Measurements from ENCODE around the gene ATP6V0C.

ATP6V0C gene

DNA sequence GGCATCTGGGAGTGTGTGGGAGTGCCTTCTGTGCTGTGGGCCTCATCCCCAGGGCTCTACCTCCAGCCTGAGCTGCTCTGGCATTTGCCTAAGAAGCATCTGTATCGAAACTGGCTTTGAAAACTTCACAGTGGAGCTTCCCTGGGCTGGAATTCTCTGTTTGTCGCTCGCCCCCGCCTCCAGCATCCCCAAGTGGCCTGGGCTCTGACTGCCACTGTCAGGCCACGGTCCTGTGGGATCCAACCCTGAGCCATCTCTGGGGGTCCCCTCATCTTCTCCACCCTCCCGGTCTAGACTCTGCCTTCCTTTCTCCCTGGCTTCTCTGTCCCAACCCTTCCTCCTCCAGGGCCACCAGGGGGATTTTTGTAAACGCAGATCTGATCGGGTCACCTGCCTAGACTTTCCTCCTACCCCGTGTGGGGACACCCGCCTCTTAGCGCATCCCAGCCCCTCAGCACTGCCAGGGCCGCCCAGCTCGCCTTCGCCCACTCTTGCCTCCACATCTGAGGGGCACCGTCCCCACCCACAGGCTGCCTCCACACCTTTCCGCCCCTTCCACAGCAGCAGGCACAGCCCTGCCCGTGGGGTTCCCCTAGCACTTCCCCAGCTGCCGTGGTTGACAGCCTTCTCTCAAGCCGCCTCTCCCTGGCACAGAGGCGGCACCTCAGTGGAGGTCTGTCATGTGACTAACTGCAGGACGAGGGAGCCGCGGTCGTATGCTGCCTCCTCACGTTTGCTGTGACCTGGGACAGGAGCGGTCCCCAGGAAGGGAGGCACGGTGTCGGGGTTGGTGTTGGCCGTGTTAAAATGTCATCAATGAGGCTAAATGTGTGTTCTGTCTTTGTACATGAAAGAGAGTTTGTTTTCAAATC lies 26.9 kb upstream of the ATP6V0C start:
- H3K27me3 ChIP-seq (ENCODE audit: insufficient read depth, low read length) = no peaks in the 10 kb centered on the region
- no peaks in the 10 kb centered on the region for H3K9me3 ChIP-seq (ENCODE audit: insufficient read depth, low read depth, low read length)
- no peak overlapping the region for H3K27ac ChIP-seq (ENCODE audit: low read length)
- no peak overlapping the region for H3K9ac ChIP-seq (ENCODE audit: low read depth, low read length)
- no peaks in the 10 kb centered on the region; the same call in 1 of the 2 replicates for H3K36me3 ChIP-seq (ENCODE audit: insufficient read depth, low read depth, low read length)
- no peak overlapping the region for H3K4me3 ChIP-seq (ENCODE audit: low read length)
- no peaks in the 10 kb centered on the region for H3K4me1 ChIP-seq (ENCODE audit: insufficient read depth, low read length)

DNA sequence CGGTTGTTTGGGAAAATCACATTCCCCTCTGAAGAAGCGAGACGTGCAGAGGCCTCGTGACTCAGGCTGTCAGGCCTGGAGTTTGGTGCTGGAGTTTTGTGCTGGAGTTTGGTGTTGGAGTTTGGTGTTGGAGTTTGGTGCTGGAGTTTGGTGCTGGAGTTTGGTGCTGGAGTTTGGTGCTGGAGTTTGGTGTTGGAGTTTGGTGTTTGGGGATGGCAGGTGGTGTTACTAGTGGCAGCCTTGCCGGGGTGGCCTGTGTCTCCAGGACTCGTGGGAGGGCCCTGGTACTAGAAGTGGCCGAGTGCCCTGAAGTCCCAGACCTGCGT lies 26.3 kb upstream of the ATP6V0C start:
- Histone ChIP-seq H3K9ac (ENCODE audit: low read depth, low read length) (no peak overlapping the region), H3K27me3 (ENCODE audit: insufficient read depth, low read length) (no peaks in the 10 kb centered on the region), H3K27ac (ENCODE audit: low read length) (no peak overlapping the region), H3K4me1 (ENCODE audit: insufficient read depth, low read length) (no peaks in the 10 kb centered on the region), H3K9me3 (ENCODE audit: insufficient read depth, low read depth, low read length) (no peaks in the 10 kb centered on the region), H3K4me3 (ENCODE audit: low read length) (no peak overlapping the region), H3K36me3 (ENCODE audit: insufficient read depth, low read depth, low read length) (no peaks in the 10 kb centered on the region; the same call in 1 of the 2 replicates)

DNA sequence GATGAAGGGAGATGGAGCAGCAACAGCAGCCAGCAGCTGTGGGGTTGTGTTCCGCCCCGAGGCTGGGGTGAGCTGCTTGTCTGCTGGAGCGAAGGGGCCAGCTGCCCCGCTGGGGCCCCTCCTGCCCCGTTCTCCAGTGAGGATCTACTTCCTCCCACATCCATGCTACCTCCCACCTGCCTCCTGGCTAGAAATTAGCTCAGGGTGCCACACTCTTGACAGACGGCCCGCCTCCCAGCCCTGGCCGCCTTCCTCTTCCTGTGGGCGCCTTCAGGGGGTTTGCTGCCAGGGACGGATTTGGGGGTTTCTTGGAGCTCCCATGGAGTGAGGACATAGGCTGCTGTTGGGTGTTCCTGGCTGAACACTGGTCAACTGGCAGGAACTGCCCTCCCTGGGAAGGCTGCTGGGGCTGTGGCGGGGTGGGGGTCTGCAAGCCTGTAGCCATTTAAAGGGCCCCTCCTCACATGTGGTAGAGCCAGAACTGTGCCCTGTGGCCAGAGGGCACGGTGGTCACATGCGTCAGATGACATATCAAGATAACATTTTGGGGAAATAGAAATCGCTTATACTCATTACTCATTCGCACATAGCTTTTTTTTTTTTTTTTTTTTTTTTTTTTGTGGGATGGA lies 25.7 kb upstream of the ATP6V0C start:
- H3K27me3 ChIP-seq (ENCODE audit: insufficient read depth, low read length) = no peaks in the 10 kb centered on the region
- H3K9me3 ChIP-seq (ENCODE audit: insufficient read depth, low read depth, low read length) = no peaks in the 10 kb centered on the region
- no peak overlapping the region for H3K9ac ChIP-seq (ENCODE audit: low read depth, low read length)
- no peak overlapping the region for H3K27ac ChIP-seq (ENCODE audit: low read length)
- no peak overlapping the region for H3K4me3 ChIP-seq (ENCODE audit: low read length)
- H3K4me1 ChIP-seq (ENCODE audit: insufficient read depth, low read length) = no peaks in the 10 kb centered on the region
- H3K36me3 ChIP-seq (ENCODE audit: insufficient read depth, low read depth, low read length) = no peaks in the 10 kb centered on the region

DNA sequence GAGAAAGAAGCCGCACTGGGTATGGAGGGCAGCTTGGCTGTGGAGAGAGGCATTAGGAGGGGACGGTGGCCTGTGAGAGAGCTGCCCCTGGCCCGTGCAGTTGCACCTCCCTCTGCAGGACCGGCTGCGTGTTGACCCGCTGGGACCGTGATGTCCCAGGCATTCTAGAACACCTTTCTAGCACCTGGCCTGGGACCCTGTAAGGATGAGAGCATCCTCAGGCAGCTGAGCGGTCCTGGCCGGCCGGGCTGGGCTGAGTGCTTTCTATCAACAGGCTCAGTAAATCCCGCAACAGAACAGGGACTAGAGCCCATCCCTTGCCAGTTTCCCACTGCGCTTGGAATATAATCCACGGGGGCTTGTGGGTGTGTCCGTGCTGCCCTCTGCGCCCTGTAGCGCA lies 24.2 kb upstream of the ATP6V0C start:
- no peak overlapping the region for H3K4me3 ChIP-seq (ENCODE audit: low read length)

DNA sequence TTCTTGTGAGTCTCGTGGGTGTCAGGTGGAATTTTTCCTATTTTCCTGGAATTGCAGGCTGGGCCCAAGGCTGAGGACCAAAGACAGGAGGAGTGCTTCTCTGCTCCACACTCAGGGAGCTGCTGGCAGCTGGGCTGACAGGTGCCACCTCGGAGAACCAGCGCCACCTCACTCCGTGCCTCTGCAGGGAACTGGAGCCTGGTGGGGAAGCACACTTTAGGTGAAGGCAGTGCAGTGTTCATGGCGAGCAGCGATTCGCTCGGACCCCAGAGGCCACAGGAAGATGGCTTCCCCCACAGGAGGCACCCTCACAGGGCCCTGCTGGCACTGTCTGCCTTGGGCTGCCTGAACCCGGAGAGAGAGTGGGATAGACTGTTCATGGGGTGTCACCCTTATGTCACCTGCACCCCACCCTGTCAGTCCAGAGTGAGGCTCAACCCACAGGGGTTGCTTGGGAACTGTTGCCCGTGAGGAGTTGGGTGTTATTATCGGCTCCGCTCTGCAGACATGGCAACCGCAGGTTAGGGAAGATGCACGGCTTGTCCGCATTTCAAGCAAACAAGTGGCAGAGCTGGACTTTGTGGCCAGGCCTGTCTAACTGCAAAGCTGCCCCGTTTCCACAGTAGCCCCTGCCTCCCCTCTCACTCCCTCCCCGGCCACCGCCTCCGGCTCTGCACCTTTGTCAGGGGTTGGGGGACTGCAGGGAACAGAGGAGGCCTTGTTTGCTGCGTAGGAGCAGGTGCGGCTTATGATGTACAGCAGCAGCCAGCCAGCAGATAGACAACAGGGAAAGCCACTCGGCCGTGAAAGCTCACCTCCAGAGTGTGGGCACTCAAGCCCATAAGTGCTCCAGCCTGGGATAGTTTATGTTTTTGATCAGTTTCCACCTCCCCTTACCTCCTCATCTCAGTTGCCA lies 23.3 kb upstream of the ATP6V0C start:
- no peak overlapping the region for H3K9ac ChIP-seq (ENCODE audit: low read depth, low read length)
- no peak overlapping the region for H3K4me3 ChIP-seq (ENCODE audit: low read length)
- no peak overlapping the region for H3K27ac ChIP-seq (ENCODE audit: low read length)
- H3K9me3 ChIP-seq (ENCODE audit: insufficient read depth, low read depth, low read length) = no peaks in the 10 kb centered on the region
- no peaks in the 10 kb centered on the region for H3K27me3 ChIP-seq (ENCODE audit: insufficient read depth, low read length)
- H3K4me1 ChIP-seq (ENCODE audit: insufficient read depth, low read length) = no peaks in the 10 kb centered on the region
- H3K36me3 ChIP-seq (ENCODE audit: insufficient read depth, low read depth, low read length) = no peaks in the 10 kb centered on the region

More for the DNA sequence above, 24.2 kb upstream of the ATP6V0C start:
- Histone ChIP-seq H3K27ac (ENCODE audit: low read length) (no peak overlapping the region), H3K9ac (ENCODE audit: low read depth, low read length) (no peak overlapping the region), H3K4me1 (ENCODE audit: insufficient read depth, low read length) (no peaks in the 10 kb centered on the region), H3K9me3 (ENCODE audit: insufficient read depth, low read depth, low read length) (no peaks in the 10 kb centered on the region), H3K27me3 (ENCODE audit: insufficient read depth, low read length) (no peaks in the 10 kb centered on the region), H3K36me3 (ENCODE audit: insufficient read depth, low read depth, low read length) (no peaks in the 10 kb centered on the region)

DNA sequence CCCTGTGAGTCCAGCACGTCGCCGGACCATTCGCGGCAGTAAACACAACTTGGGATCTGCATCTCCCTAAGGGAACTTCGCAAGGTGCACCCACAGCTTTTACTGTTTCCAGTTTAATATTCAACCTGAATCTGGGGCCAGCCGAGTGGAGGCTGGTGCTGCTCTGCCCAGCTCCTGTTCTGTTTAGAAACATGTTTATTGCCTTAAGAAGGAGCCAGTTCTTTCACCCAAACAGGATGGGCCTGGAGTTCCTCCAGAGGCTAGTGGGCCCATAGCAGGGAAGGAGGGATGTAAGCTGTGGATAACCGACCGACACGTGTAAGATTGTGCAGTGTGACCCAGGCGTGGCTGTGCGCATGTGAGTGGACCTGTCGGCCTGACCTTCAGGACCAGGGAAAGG lies 21.5 kb upstream of the ATP6V0C start:
- no peak overlapping the region for H3K27ac ChIP-seq (ENCODE audit: low read length)
- H3K4me1 ChIP-seq (ENCODE audit: insufficient read depth, low read length) = no peaks in the 10 kb centered on the region
- H3K9me3 ChIP-seq (ENCODE audit: insufficient read depth, low read depth, low read length) = no peaks in the 10 kb centered on the region
- H3K27me3 ChIP-seq (ENCODE audit: insufficient read depth, low read length) = no peaks in the 10 kb centered on the region
- no peak overlapping the region for H3K9ac ChIP-seq (ENCODE audit: low read depth, low read length)
- no peak overlapping the region for H3K4me3 ChIP-seq (ENCODE audit: low read length)
- no peaks in the 10 kb centered on the region for H3K36me3 ChIP-seq (ENCODE audit: insufficient read depth, low read depth, low read length)

DNA sequence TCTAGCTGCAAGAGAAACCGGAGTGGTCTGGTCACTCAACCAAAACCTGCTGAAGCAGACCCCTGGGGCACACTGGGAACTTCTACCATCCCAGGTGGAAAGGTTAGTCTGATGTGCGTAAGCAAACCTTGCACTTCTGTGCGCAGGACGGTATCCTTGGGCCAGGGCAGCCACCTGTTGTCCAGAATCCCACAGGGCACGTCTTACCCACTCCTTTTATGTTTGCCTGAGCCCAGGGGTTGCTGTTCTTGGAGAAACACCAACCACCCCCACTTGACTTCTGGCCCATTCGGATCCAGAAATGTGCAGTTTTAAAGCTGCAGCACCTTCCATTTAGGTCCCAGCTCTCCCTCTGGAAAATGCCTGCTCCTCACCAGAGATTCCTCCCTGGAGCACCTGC lies 20.1 kb upstream of the ATP6V0C start:
- no peak overlapping the region for H3K9ac ChIP-seq (ENCODE audit: low read depth, low read length)
- no peak overlapping the region for H3K4me3 ChIP-seq (ENCODE audit: low read length)
- H3K27ac ChIP-seq (ENCODE audit: low read length) = no peak overlapping the region
- no peaks in the 10 kb centered on the region for H3K27me3 ChIP-seq (ENCODE audit: insufficient read depth, low read length)
- no peaks in the 10 kb centered on the region for H3K9me3 ChIP-seq (ENCODE audit: insufficient read depth, low read depth, low read length)
- H3K4me1 ChIP-seq (ENCODE audit: insufficient read depth, low read length) = no peaks in the 10 kb centered on the region
- H3K36me3 ChIP-seq (ENCODE audit: insufficient read depth, low read depth, low read length) = 0 out of 2 replicates have a peak, but pooled peaks cover 6% of the 10 kb centered on the region

DNA sequence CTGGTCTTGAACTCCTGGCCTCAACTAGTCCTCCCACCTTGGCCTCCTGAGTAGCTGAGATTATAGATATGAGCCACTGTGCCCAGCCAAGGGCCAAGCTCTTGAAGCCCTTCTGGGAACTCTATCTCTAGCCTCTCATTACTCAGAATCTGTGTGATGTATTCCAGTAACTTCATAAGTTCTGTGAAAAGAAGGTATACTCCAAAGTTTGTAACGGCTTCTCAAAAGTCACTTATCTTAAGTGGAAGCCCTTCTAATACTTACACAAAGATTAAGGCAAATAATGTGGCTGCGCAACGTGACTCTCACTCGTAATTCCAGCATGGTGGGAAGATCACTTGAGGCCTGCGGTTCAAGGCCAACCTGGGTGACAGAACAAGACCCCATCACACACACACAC lies 19.1 kb upstream of the ATP6V0C start:
- Histone ChIP-seq H3K27me3 (ENCODE audit: insufficient read depth, low read length) (no peaks in the 10 kb centered on the region), H3K36me3 (ENCODE audit: insufficient read depth, low read depth, low read length) (0 out of 2 replicates have a peak, but pooled peaks cover 6% of the 10 kb centered on the region), H3K27ac (ENCODE audit: low read length) (no peak overlapping the region), H3K9ac (ENCODE audit: low read depth, low read length) (no peak overlapping the region), H3K4me3 (ENCODE audit: low read length) (no peak overlapping the region), H3K4me1 (ENCODE audit: insufficient read depth, low read length) (no peaks in the 10 kb centered on the region), H3K9me3 (ENCODE audit: insufficient read depth, low read depth, low read length) (no peaks in the 10 kb centered on the region)

DNA sequence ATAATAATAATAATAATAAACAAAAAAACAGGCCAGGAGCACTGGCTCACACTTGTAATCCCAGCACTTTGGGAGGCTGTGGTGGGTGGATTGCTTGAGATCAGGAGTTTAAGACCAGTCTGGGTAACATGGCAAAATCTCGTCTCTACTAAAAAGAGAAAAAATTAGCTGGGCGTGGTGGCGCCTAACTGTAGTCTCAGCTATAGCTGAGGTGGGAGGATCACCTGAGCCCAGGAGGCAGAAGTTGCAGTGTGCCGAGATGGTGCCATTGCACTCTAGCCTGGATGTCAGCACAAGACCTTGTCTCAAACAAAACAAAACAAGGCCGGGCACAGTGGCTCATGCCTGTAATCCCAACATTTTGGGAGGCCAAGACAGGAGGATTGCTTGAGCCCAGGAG lies 18.7 kb upstream of the ATP6V0C start:
- no peak overlapping the region for H3K4me3 ChIP-seq (ENCODE audit: low read length)
- no peak overlapping the region for H3K9ac ChIP-seq (ENCODE audit: low read depth, low read length)
- no peaks in the 10 kb centered on the region for H3K9me3 ChIP-seq (ENCODE audit: insufficient read depth, low read depth, low read length)
- no peaks in the 10 kb centered on the region for H3K27me3 ChIP-seq (ENCODE audit: insufficient read depth, low read length)
- no peaks in the 10 kb centered on the region for H3K4me1 ChIP-seq (ENCODE audit: insufficient read depth, low read length)
- 0 out of 2 replicates have a peak, but pooled peaks cover 6% of the 10 kb centered on the region for H3K36me3 ChIP-seq (ENCODE audit: insufficient read depth, low read depth, low read length)
- H3K27ac ChIP-seq (ENCODE audit: low read length) = no peak overlapping the region

DNA sequence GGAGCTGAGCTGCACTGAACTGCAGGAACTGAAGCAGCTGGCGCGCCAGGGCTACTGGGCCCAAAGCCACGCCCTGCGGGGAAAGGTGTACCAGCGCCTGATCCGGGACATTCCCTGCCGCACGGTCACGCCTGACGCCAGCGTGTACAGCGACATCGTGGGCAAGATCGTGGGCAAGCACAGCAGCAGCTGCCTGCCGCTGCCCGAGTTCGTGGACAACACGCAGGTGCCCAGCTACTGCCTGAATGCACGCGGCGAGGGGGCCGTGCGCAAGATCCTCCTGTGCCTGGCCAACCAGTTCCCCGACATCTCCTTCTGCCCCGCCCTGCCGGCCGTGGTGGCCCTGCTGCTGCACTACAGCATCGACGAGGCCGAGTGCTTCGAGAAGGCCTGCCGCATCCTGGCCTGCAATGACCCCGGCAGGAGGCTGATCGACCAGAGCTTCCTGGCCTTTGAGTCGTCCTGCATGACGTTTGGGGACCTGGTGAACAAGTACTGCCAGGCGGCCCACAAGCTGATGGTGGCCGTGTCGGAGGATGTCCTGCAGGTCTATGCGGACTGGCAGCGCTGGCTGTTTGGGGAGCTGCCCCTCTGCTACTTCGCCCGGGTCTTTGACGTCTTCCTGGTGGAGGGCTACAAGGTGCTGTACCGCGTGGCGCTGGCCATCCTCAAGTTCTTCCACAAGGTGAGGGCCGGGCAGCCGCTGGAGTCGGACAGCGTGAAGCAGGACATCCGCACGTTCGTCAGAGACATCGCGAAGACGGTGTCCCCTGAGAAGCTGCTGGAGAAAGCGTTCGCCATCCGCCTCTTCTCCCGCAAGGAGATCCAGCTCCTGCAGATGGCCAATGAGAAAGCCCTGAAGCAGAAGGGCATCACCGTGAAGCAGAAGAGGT lies 17.3 kb upstream of the ATP6V0C start:
- no peaks in the 10 kb centered on the region for H3K27me3 ChIP-seq (ENCODE audit: insufficient read depth, low read length)
- no peaks in the 10 kb centered on the region for H3K9me3 ChIP-seq (ENCODE audit: insufficient read depth, low read depth, low read length)
- no peak overlapping the region for H3K4me3 ChIP-seq (ENCODE audit: low read length)
- 0 out of 2 replicates have a peak, but pooled peaks cover 6% of the 10 kb centered on the region for H3K36me3 ChIP-seq (ENCODE audit: insufficient read depth, low read depth, low read length)
- H3K9ac ChIP-seq (ENCODE audit: low read depth, low read length) = no peak overlapping the region
- no peaks in the 10 kb centered on the region for H3K4me1 ChIP-seq (ENCODE audit: insufficient read depth, low read length)
- H3K27ac ChIP-seq (ENCODE audit: low read length) = no peak overlapping the region

All from iPS-20b (cell line).